ENCODE results near the gene MLKL. TPM values are rescaled to one million over a fixed set of nuclear protein-coding genes. Genes with fewer than 3 reads are reported as not detected.

Gene MLKL
- total and polyA plus RNA-seq, 2 of the 13 experiments (the other 11 are each of a cell fraction or from before 2014, with no cell fraction given), result 6.4 to 10.7 TPM

DNA sequence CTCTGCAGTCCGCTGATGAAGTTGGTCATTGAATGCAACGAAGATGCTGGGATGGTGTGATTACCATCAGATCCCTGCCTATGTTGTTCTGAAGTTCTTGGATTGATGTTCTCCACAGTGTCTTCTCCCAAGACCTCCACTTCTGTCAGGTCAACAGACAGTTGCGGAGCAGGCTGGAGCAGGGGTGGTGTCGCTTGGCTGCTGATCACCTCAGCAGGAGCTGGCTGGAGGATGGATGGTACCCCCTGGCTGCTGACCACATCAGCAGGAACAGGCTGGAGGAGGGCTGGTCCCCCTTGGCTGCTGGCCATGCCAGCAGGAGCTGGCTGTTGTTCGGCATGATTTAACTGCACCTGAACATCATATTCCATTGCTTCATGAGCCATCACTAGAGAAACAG is 39.6 kb downstream of the MLKL start:
- CTCF ChIA-PET (ENCODE audit: low intra/inter-chr PET ratio, low total read pairs), result no interaction called here
- no peak for DNase-seq (ENCODE audit: low spot score)
- Histone ChIP-seq H3K27ac (ENCODE audit: extremely low read length, insufficient read depth, low read length) (no peak overlapping the region), H2AFZ (ENCODE audit: low read length) (no peak overlapping the region), H4K20me1 (ENCODE audit: insufficient read depth, low read length) (no peaks in the 10 kb centered on the region; the same call in 1 of the 2 replicates), H3K9me3 (ENCODE audit: low read length) (no peaks in the 10 kb centered on the region), H3K27me3 (ENCODE audit: control insufficient read depth in 1 of 2, insufficient read depth in 2 of 2, low read length in 2 of 2) (no peaks in the 10 kb centered on the region), H3K79me2 (ENCODE audit: insufficient read depth, low read length) (peaks cover 94% of the 10 kb centered on the region), H3K4me2 (ENCODE audit: low read depth, low read length) (no peak overlapping the region), H3K36me3 (replicated peaks in 1 of 2; ENCODE audit: control insufficient read depth in 1 of 2, insufficient read depth in 2 of 2, low read length in 2 of 2) (peaks cover 27 to 73% of the 10 kb centered on the region in 2 experiments), H3K4me1 (ENCODE audit: insufficient read depth, low read length) (peaks cover 84% of the 10 kb centered on the region), H3K9ac (ENCODE audit: insufficient read depth, low read depth, low read length) (no peak overlapping the region), H3K4me3 (replicated peaks in 1 of 3; ENCODE audit: insufficient read depth in 1 of 3, low read depth in 2 of 3, low read length in 3 of 3) (no peak overlapping the region)
- BruUV-seq (replicated peaks), result no TSS peak
- POLR2A ChIA-PET, result no interaction called here
- in situ Hi-C loops (cut with HindIII; ENCODE audit: extremely low pct_ligation_motif_present, low pct_unique_long_range_greater_than_20kb) (no loop called here), intact Hi-C loops (cut with micrococcal nuclease; ENCODE audit: unreplicated experiment) (no loop called here)
- no peak for ATAC-seq
- WGBS (ENCODE audit: low lambda C conversion rate), result 98% methylated on average over 5 of the region's 5 CpGs
- FAIRE-seq, result no peak
- TF ChIP-seq ZNF383 (CRISPR knock-in tag; IDR thresholded peaks at IDR 0.05; ENCODE audit: borderline replicate concordance), result no peak
- TF ChIP-seq STAT5B (CRISPR knock-in tag; IDR thresholded peaks at IDR 0.05), result no peak
- TF ChIP-seq RFX1 (IDR thresholded peaks at IDR 0.05), result no peak
- no peak for TF ChIP-seq PRMT3 (CRISPR knock-in tag; IDR thresholded peaks at IDR 0.05; ENCODE audit: borderline replicate concordance, low read depth)
- TF ChIP-seq, protein P1, sequence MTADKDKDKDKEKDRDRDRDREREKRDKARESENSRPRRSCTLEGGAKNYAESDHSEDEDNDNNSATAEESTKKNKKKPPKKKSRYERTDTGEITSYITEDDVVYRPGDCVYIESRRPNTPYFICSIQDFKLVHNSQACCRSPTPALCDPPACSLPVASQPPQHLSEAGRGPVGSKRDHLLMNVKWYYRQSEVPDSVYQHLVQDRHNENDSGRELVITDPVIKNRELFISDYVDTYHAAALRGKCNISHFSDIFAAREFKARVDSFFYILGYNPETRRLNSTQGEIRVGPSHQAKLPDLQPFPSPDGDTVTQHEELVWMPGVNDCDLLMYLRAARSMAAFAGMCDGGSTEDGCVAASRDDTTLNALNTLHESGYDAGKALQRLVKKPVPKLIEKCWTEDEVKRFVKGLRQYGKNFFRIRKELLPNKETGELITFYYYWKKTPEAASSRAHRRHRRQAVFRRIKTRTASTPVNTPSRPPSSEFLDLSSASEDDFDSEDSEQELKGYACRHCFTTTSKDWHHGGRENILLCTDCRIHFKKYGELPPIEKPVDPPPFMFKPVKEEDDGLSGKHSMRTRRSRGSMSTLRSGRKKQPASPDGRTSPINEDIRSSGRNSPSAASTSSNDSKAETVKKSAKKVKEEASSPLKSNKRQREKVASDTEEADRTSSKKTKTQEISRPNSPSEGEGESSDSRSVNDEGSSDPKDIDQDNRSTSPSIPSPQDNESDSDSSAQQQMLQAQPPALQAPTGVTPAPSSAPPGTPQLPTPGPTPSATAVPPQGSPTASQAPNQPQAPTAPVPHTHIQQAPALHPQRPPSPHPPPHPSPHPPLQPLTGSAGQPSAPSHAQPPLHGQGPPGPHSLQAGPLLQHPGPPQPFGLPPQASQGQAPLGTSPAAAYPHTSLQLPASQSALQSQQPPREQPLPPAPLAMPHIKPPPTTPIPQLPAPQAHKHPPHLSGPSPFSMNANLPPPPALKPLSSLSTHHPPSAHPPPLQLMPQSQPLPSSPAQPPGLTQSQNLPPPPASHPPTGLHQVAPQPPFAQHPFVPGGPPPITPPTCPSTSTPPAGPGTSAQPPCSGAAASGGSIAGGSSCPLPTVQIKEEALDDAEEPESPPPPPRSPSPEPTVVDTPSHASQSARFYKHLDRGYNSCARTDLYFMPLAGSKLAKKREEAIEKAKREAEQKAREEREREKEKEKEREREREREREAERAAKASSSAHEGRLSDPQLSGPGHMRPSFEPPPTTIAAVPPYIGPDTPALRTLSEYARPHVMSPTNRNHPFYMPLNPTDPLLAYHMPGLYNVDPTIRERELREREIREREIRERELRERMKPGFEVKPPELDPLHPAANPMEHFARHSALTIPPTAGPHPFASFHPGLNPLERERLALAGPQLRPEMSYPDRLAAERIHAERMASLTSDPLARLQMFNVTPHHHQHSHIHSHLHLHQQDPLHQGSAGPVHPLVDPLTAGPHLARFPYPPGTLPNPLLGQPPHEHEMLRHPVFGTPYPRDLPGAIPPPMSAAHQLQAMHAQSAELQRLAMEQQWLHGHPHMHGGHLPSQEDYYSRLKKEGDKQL (CRISPR knock-in tag; IDR thresholded peaks at IDR 0.05; ENCODE audit: low read depth), result no peak
- TF ChIP-seq, protein P2, sequence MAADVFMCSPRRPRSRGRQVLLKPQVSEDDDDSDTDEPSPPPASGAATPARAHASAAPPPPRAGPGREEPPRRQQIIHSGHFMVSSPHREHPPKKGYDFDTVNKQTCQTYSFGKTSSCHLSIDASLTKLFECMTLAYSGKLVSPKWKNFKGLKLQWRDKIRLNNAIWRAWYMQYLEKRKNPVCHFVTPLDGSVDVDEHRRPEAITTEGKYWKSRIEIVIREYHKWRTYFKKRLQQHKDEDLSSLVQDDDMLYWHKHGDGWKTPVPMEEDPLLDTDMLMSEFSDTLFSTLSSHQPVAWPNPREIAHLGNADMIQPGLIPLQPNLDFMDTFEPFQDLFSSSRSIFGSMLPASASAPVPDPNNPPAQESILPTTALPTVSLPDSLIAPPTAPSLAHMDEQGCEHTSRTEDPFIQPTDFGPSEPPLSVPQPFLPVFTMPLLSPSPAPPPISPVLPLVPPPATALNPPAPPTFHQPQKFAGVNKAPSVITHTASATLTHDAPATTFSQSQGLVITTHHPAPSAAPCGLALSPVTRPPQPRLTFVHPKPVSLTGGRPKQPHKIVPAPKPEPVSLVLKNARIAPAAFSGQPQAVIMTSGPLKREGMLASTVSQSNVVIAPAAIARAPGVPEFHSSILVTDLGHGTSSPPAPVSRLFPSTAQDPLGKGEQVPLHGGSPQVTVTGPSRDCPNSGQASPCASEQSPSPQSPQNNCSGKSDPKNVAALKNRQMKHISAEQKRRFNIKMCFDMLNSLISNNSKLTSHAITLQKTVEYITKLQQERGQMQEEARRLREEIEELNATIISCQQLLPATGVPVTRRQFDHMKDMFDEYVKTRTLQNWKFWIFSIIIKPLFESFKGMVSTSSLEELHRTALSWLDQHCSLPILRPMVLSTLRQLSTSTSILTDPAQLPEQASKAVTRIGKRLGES (CRISPR knock-in tag; IDR thresholded peaks at IDR 0.05; ENCODE audit: borderline replicate concordance), result no peak
- TF ChIP-seq, protein P3, sequence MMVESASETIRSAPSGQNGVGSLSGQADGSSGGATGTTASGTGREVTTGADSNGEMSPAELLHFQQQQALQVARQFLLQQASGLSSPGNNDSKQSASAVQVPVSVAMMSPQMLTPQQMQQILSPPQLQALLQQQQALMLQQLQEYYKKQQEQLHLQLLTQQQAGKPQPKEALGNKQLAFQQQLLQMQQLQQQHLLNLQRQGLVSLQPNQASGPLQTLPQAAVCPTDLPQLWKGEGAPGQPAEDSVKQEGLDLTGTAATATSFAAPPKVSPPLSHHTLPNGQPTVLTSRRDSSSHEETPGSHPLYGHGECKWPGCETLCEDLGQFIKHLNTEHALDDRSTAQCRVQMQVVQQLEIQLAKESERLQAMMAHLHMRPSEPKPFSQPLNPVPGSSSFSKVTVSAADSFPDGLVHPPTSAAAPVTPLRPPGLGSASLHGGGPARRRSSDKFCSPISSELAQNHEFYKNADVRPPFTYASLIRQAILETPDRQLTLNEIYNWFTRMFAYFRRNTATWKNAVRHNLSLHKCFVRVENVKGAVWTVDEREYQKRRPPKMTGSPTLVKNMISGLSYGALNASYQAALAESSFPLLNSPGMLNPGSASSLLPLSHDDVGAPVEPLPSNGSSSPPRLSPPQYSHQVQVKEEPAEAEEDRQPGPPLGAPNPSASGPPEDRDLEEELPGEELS (CRISPR knock-in tag; IDR thresholded peaks at IDR 0.05), result no peak
- no peak for TF ChIP-seq ZNF260 (CRISPR knock-in tag; IDR thresholded peaks at IDR 0.05; ENCODE audit: borderline replicate concordance, low read depth)
- no peak for TF ChIP-seq ZNF883 (CRISPR knock-in tag; IDR thresholded peaks at IDR 0.05; ENCODE audit: not compliant biosample characterization)
- no peak for TF ChIP-seq ZNF235 (CRISPR knock-in tag; IDR thresholded peaks at IDR 0.05; ENCODE audit: borderline replicate concordance)
- no peak for TF ChIP-seq HNRNPLL (IDR thresholded peaks at IDR 0.05; ENCODE audit: low read depth, low read length, poor library complexity, severe bottlenecking)
- TF ChIP-seq SMARCC2 (IDR thresholded peaks at IDR 0.05), result no peak
- no peak for TF ChIP-seq FOSL2 (CRISPR knock-in tag; IDR thresholded peaks at IDR 0.05)
- TF ChIP-seq PLRG1 (conservative IDR thresholded peaks at IDR 0.05), result no peak
- no peak for TF ChIP-seq ELF4 (CRISPR knock-in tag; IDR thresholded peaks at IDR 0.05; ENCODE audit: borderline replicate concordance)
- TF ChIP-seq ZNF251 (CRISPR knock-in tag; IDR thresholded peaks at IDR 0.05), result no peak

Measured in HepG2 (cell line).